Tibial nerve (tissue), 4 donors: Measurements from ENCODE around the gene MYH14. TPM values are rescaled to one million over a fixed set of nuclear protein-coding genes. Genes with fewer than 3 reads are reported as not detected.

Source experiments
- DNase-seq, 2 donors: peaks; one replicate each; pipeline ENCODE4 v3.0.0-alpha.2; 2019; ENCODE audit warnings: low spot score in 2 of 2
- H3K27ac ChIP-seq, 4 donors: fragments of 200-600 bp; sonication (generic) in 3 of 4; one replicate each; pipeline ENCODE4 v1.5.1; 2017 to 2019; ENCODE audit warnings: mild to moderate bottlenecking in 1 of 4
- H3K27me3 ChIP-seq, 2 donors: fragments of 200-600 bp; sonication (generic) in 1 of 2; one replicate each; pipeline versions ENCODE4 v1.5.1 to v1.6.0; 2017 to 2019
- H3K36me3 ChIP-seq, 3 donors: fragments of 200-600 bp; sonication (generic); one replicate each; pipeline ENCODE4 v1.5.1; 2018 to 2019
- H3K4me1 ChIP-seq, 4 donors: fragments of 200-600 bp; sonication (generic) in 3 of 4; one replicate each; pipeline ENCODE4 v1.5.1; 2017 to 2019
- H3K4me3 ChIP-seq, 4 donors: fragments of 200-600 bp; sonication (generic) in 3 of 4; one replicate each; pipeline ENCODE4 v1.5.1; 2017 to 2019; ENCODE audit warnings: mild to moderate bottlenecking in 1 of 4, moderate library complexity in 1 of 4
- H3K9me3 ChIP-seq, 4 donors: fragments of 200-600 bp; sonication (generic) in 3 of 4; one replicate each; pipeline ENCODE4 v1.5.1; 2017 to 2019
- EP300 ChIP-seq, 2 donors: sonication (generic); formaldehyde crosslinking; IDR thresholded peaks; one replicate each; pipeline ENCODE4 v1.6.1; 2017; ENCODE audit warnings: antibody characterized with exemption in 2 of 2, mild to moderate bottlenecking in 1 of 2
- POLR2A ChIP-seq, 2 donors: fragments of 450-650 bp; IDR thresholded peaks; one replicate each; pipeline ENCODE4 v1.6.1; 2017; ENCODE audit warnings: antibody characterized with exemption in 2 of 2, mild to moderate bottlenecking in 2 of 2, moderate library complexity in 2 of 2
- WGBS, 2 donors: methylation state at CpG; one replicate each; pipeline ENCODE4 v1.1.5; 2018; 5-methylcytosine and 5-hydroxymethylcytosine counted together
- total RNA-seq, 4 donors: library from RNA; depleted of rRNA; stranded (reverse); fragments of >200 nt; gene quantifications; one replicate each; pipeline ENCODE4 v1.1.0, GENCODE V29; 2016
- TF ChIP-seq, protein P1 (sequence below), 5 experiments: fragments of 200-600 bp in 3 of 5; fragments of 450-650 bp in 2 of 5; sonication (generic) in 3 of 5; IDR thresholded peaks; one replicate each; pipeline ENCODE4 v1.5.1; 2016 to 2019; ENCODE audit warnings: antibody characterized with exemption in 5 of 5, mild to moderate bottlenecking in 3 of 5, moderate library complexity in 2 of 5

MYH14 gene
- total RNA-seq, 4 donors from 2014 or later, result 12.9 to 30.3 (median 15.3) TPM

GRCh38 chr19:50300814-50301606 is 97.6 kb downstream of the MYH14 start:
- DNase-seq, result no peak
- H3K27ac ChIP-seq, result no peak overlapping the region
- TF ChIP-seq EP300 (IDR thresholded peaks at IDR 0.05) (no peak), POLR2A (IDR thresholded peaks at IDR 0.05) (no peak)
- TF ChIP-seq, protein P1, sequence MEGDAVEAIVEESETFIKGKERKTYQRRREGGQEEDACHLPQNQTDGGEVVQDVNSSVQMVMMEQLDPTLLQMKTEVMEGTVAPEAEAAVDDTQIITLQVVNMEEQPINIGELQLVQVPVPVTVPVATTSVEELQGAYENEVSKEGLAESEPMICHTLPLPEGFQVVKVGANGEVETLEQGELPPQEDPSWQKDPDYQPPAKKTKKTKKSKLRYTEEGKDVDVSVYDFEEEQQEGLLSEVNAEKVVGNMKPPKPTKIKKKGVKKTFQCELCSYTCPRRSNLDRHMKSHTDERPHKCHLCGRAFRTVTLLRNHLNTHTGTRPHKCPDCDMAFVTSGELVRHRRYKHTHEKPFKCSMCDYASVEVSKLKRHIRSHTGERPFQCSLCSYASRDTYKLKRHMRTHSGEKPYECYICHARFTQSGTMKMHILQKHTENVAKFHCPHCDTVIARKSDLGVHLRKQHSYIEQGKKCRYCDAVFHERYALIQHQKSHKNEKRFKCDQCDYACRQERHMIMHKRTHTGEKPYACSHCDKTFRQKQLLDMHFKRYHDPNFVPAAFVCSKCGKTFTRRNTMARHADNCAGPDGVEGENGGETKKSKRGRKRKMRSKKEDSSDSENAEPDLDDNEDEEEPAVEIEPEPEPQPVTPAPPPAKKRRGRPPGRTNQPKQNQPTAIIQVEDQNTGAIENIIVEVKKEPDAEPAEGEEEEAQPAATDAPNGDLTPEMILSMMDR (IDR thresholded peaks at IDR 0.05), result no peak
- H3K4me1 ChIP-seq, result no peaks in the 10 kb centered on the region
- H3K36me3 ChIP-seq, result peaks cover 0 to 75% (median 0%) of the 10 kb centered on the region in 3 donors
- peaks cover 0 to 18% (median 0%) of the 10 kb centered on the region in 4 donors for H3K9me3 ChIP-seq
- 52 to 60% methylated on average over 10 of the region's 10 CpGs for WGBS, 2 donors
- no peaks in the 10 kb centered on the region for H3K27me3 ChIP-seq
- H3K4me3 ChIP-seq, result no peak overlapping the region

DNA sequence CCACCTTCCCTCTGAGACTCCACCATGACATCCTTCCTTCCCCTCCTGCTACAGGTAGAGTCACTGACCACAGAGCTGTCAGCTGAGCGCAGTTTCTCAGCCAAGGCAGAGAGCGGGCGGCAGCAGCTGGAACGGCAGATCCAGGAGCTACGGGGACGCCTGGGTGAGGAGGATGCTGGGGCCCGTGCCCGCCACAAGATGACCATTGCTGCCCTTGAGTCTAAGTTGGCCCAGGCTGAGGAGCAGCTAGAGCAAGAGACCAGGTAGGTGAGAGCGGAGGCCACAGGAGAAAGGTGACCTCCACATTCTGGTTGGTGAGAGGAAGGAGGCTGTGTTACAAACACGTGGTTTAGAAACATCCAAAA is 98.2 kb downstream of the MYH14 start:
- no peak for DNase-seq

DNA sequence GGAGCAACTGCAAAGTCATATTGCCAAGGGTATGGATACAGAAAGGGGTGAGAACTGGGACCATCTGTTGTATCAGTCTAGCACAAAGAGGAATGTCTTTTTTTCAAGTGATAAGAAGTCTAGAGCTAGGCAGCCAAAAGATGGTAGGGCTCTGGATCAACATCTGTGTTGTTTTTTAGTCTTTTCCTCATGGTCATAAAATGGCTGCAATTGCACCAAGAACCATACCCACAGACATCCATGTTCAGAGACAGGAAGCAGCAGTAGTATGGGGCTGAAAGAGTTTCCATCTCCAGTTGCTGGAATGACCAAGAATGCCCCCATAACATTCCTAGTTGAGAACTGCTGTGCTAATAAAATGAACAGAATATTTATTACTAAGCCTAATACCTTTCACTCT is 100.1 kb downstream of the MYH14 start:
- no peaks in the 10 kb centered on the region for H3K27me3 ChIP-seq
- no peaks in the 10 kb centered on the region for H3K4me1 ChIP-seq
- H3K9me3 ChIP-seq, result peaks cover 0 to 38% (median 0%) of the 10 kb centered on the region in 4 donors
- TF ChIP-seq, protein P1 (IDR thresholded peaks at IDR 0.05), result no peak
- TF ChIP-seq POLR2A (IDR thresholded peaks at IDR 0.05), result no peak
- TF ChIP-seq EP300 (IDR thresholded peaks at IDR 0.05), result no peak
- H3K27ac ChIP-seq, result no peak overlapping the region
- H3K4me3 ChIP-seq, result no peak overlapping the region
- DNase-seq, result no peak
- peaks cover 0 to 88% (median 0%) of the 10 kb centered on the region in 3 donors for H3K36me3 ChIP-seq

More for the DNA sequence above, 98.2 kb downstream of the MYH14 start:
- WGBS, 2 donors, result 83 to 91% methylated on average over 10 of the region's 10 CpGs
- Histone ChIP-seq H3K4me1 (no peaks in the 10 kb centered on the region), H3K27ac (no peak overlapping the region), H3K27me3 (no peaks in the 10 kb centered on the region), H3K36me3 (peaks cover 0 to 81% (median 0%) of the 10 kb centered on the region in 3 donors), H3K9me3 (peaks cover 0 to 21% (median 0%) of the 10 kb centered on the region in 4 donors), H3K4me3 (no peak overlapping the region)
- no peak for TF ChIP-seq EP300 (IDR thresholded peaks at IDR 0.05)
- TF ChIP-seq, protein P1 (IDR thresholded peaks at IDR 0.05), result no peak
- TF ChIP-seq POLR2A (IDR thresholded peaks at IDR 0.05), result no peak

DNA sequence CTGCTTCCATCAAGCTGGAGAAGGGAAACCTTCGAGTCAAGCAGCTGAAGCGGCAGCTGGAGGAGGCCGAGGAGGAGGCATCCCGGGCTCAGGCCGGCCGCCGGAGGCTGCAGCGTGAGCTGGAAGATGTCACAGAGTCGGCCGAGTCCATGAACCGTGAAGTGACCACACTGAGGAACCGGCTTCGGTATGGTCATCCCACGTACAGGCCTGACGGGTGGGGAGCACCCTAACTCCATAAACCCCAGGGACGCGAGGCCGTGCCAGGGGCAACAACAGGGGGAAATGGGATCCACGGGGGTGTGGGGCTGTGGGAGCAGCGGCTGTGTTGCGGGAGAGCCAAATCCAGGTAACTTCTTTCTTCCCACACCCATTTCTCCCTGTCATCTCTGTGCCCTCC is 105.6 kb downstream of the MYH14 start:
- peaks cover 0 to 23% (median 0%) of the 10 kb centered on the region in 4 donors for H3K9me3 ChIP-seq
- TF ChIP-seq, protein P1 (IDR thresholded peaks at IDR 0.05), result no peak
- TF ChIP-seq EP300 (IDR thresholded peaks at IDR 0.05), result no peak
- TF ChIP-seq POLR2A (IDR thresholded peaks at IDR 0.05), result no peak
- no peak overlapping the region for H3K4me3 ChIP-seq
- no peak for DNase-seq
- WGBS, 2 donors, result 88 to 91% methylated on average over 21 of the region's 21 CpGs
- H3K36me3 ChIP-seq, result peaks cover 0 to 72% (median 0%) of the 10 kb centered on the region in 3 donors
- H3K4me1 ChIP-seq, result peaks cover 0 to 12% (median 0%) of the 10 kb centered on the region in 4 donors
- H3K27me3 ChIP-seq, result peaks cover 3 to 34% of the 10 kb centered on the region in 2 donors
- no peak overlapping the region for H3K27ac ChIP-seq

- DNase-seq, result no peak
- no peak overlapping the region for H3K4me3 ChIP-seq
Measured at GRCh38 chr19:50309396-50310125, 106.1 kb downstream of the MYH14 start.

More at GRCh38 chr19:50309396-50310125, 106.1 kb downstream of the MYH14 start:
- H3K36me3 ChIP-seq, result peaks cover 0 to 66% (median 0%) of the 10 kb centered on the region in 3 donors
- peaks cover 3 to 40% of the 10 kb centered on the region in 2 donors for H3K27me3 ChIP-seq
- H3K27ac ChIP-seq, result no peak overlapping the region
- WGBS, 2 donors, result 59 to 66% methylated on average over 15 to 16 of the region's 16 CpGs
- H3K4me1 ChIP-seq, result peaks cover 0 to 16% (median 0%) of the 10 kb centered on the region in 4 donors
- no peak for TF ChIP-seq POLR2A (IDR thresholded peaks at IDR 0.05)
- TF ChIP-seq EP300 (IDR thresholded peaks at IDR 0.05), result no peak
- TF ChIP-seq, protein P1 (IDR thresholded peaks at IDR 0.05), result no peak
- H3K9me3 ChIP-seq, result peaks cover 0 to 23% (median 0%) of the 10 kb centered on the region in 4 donors
